HepG2 (cell line): Measurements from ENCODE around the gene LCORL. TPM values are rescaled to one million over a fixed set of nuclear protein-coding genes. Genes with fewer than 3 reads are reported as not detected.
A peak's percentile ranks its signal among the peaks of the same experiment; 100 is the strongest.

Source experiments
- CREB3 ChIP-seq: sonication (generic); formaldehyde crosslinking; IDR thresholded peaks from 2 replicates; pipeline ENCODE4 v1.5.0; 2020; ENCODE audit warnings: missing genetic modification reagents
- KDM5A ChIP-seq: fragments of 200-600 bp; sonication (generic); IDR thresholded peaks from 2 replicates; pipeline ENCODE4 v1.7.0; 2018; ENCODE audit warnings: antibody characterized with exemption, mild to moderate bottlenecking, low read length, borderline replicate concordance
- PCBP1 ChIP-seq: fragments of 200-400 bp; formaldehyde crosslinking; IDR thresholded peaks from 2 replicates; pipeline ENCODE4 v1.6.1; 2017; ENCODE audit warnings: mild to moderate bottlenecking, low read depth, low read length, borderline replicate concordance
- SCMH1 ChIP-seq: sonication (generic); formaldehyde crosslinking; IDR thresholded peaks from 2 replicates; pipeline ENCODE4 v1.9.0; 2021; ENCODE audit warnings: missing genetic modification reagents, mild to moderate bottlenecking, borderline replicate concordance
- SRSF1 ChIP-seq: fragments of 200-400 bp; formaldehyde crosslinking; optimal IDR thresholded peaks from 2 replicates; pipeline ENCODE3; 2017; ENCODE audit warnings: mild to moderate bottlenecking, low read depth, low read length, moderate library complexity
- ZC3H4 ChIP-seq: sonication (generic); formaldehyde crosslinking; IDR thresholded peaks from 2 replicates; pipeline ENCODE4 v1.4.0; 2020; ENCODE audit warnings: missing genetic modification reagents, borderline replicate concordance
- ZMYM4 ChIP-seq: sonication (generic); formaldehyde crosslinking; IDR thresholded peaks from 2 replicates; pipeline ENCODE4 v1.8.1; 2023; ENCODE audit warnings: mild to moderate bottlenecking, missing genetic modification reagents
- ZNF263 ChIP-seq: sonication (generic); formaldehyde crosslinking; IDR thresholded peaks from 2 replicates; pipeline ENCODE4 v1.4.0; 2020; ENCODE audit warnings: missing genetic modification reagents
- ZNF597 ChIP-seq: sonication (generic); formaldehyde crosslinking; IDR thresholded peaks from 2 replicates; pipeline ENCODE4 v1.5.0; 2020; ENCODE audit warnings: missing genetic modification reagents
- ZNF609 ChIP-seq: sonication (generic); formaldehyde crosslinking; IDR thresholded peaks from 2 replicates; pipeline ENCODE4 v1.4.0; 2020; ENCODE audit warnings: mild to moderate bottlenecking, missing genetic modification reagents, borderline replicate concordance
- ZNF766 ChIP-seq: sonication (generic); formaldehyde crosslinking; IDR thresholded peaks from 2 replicates; pipeline ENCODE4 v1.5.0; 2020; ENCODE audit warnings: missing genetic modification reagents, borderline replicate concordance
- ZNF780A ChIP-seq: sonication (generic); formaldehyde crosslinking; IDR thresholded peaks from 2 replicates; pipeline ENCODE4 v1.8.0; 2022; ENCODE audit warnings: mild to moderate bottlenecking, missing genetic modification reagents, moderate library complexity
- polyA plus RNA-seq, 8 experiments: library from polyadenylated mRNA; depleted of rRNA in 3 of 8; stranded (reverse) in 7 of 8; unstranded in 1 of 8; fragments of >200 nt; fragmentation: Illumina TruSeq in 4 of 8; extraction: Trizol in 4 of 8; gene quantifications; 2 replicates each; pipeline versions ENCODE4 v1.2.1 to v1.2.3, GENCODE V29; 2011 to 2016; ENCODE audit warnings: low read depth in 4 of 8, missing spikeins in 1 of 8, mixed read lengths in 1 of 8; ENCODE audit not compliant: insufficient read depth in 1 of 8
- total RNA-seq, 5 experiments: library from RNA; depleted of rRNA; stranded (reverse); fragments of >200 nt; fragmentation: Illumina TruSeq; extraction: Trizol; gene quantifications; 2 replicates each; pipeline ENCODE4 v1.2.3, GENCODE V29; 2016; ENCODE audit warnings: low read depth in 1 of 5
- TF ChIP-seq, protein P1 (sequence below): sonication (generic); formaldehyde crosslinking; IDR thresholded peaks from 2 replicates; pipeline ENCODE4 v1.5.0; 2020; ENCODE audit warnings: missing genetic modification reagents
- TF ChIP-seq, protein P2 (sequence below): sonication (generic); formaldehyde crosslinking; IDR thresholded peaks from 2 replicates; pipeline ENCODE4 v1.5.1; 2020; ENCODE audit warnings: mild to moderate bottlenecking, missing genetic modification reagents, borderline replicate concordance

Gene LCORL
- total and polyA plus RNA-seq, 2 of the 13 experiments (the other 11 are each of a cell fraction or from before 2014, with no cell fraction given), result 5.3 to 14.5 TPM

DNA sequence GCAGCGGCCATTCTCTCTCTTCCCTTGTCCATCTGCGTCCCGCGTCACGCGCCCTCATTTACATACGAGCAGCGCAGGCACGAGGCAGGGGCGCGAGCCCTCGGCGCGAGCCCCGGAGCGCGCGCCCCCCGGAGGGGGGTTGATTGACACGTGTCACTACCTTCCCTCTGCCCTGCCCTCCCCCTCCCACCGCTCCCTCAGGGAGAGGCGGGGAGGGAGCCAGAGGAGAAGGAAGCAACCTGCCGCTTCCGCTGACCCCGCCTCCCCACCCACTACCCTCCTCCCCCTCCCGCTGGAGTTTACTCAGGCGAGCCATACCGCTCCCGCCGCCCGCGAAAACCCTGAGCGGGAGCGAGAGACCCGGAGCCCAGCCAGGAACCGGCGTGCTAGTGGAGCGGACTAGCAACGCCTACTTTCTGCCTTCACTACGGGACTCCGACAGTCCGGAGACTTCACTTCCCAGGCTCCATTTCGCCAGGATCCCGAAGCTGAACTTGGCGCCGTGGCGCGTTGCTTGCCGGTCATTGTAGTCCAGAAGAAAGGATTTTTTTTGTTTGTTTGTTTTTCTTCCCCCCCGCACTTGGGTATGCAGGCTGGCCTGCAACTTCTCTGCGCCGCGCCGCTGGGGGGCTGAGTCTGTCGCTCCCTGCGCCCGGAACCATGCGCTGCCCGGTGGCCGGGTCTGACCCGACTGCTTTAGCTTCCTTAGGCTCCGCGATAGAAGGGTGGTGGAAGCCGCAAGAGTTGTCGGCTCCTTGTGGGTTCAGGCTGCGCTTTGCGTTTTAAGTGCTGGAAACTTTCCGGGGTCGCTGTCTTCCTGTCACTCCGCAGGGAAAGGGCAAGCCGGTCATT lies at the start of gene LCORL (continued):
- TF ChIP-seq ZNF609 (CRISPR knock-in tag), result peak; percentile 23; the same call in 1 of the 2 replicates
- TF ChIP-seq SCMH1 (CRISPR knock-in tag), result no peak
- TF ChIP-seq PCBP1, result peak; percentile 55; the same call in 1 of the 2 replicates
- TF ChIP-seq ZC3H4, result no peak
- TF ChIP-seq ZNF780A, result no peak
- no peak for TF ChIP-seq ZNF766
- TF ChIP-seq, protein P1, sequence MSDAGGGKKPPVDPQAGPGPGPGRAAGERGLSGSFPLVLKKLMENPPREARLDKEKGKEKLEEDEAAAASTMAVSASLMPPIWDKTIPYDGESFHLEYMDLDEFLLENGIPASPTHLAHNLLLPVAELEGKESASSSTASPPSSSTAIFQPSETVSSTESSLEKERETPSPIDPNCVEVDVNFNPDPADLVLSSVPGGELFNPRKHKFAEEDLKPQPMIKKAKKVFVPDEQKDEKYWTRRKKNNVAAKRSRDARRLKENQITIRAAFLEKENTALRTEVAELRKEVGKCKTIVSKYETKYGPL (CRISPR knock-in tag), result no peak
- no peak for TF ChIP-seq ZNF597 (CRISPR knock-in tag)
- TF ChIP-seq ZNF263 (CRISPR knock-in tag), result no peak
- peak; percentile 61; the same call in 1 of the 2 replicates for TF ChIP-seq KDM5A
- TF ChIP-seq, protein P2, sequence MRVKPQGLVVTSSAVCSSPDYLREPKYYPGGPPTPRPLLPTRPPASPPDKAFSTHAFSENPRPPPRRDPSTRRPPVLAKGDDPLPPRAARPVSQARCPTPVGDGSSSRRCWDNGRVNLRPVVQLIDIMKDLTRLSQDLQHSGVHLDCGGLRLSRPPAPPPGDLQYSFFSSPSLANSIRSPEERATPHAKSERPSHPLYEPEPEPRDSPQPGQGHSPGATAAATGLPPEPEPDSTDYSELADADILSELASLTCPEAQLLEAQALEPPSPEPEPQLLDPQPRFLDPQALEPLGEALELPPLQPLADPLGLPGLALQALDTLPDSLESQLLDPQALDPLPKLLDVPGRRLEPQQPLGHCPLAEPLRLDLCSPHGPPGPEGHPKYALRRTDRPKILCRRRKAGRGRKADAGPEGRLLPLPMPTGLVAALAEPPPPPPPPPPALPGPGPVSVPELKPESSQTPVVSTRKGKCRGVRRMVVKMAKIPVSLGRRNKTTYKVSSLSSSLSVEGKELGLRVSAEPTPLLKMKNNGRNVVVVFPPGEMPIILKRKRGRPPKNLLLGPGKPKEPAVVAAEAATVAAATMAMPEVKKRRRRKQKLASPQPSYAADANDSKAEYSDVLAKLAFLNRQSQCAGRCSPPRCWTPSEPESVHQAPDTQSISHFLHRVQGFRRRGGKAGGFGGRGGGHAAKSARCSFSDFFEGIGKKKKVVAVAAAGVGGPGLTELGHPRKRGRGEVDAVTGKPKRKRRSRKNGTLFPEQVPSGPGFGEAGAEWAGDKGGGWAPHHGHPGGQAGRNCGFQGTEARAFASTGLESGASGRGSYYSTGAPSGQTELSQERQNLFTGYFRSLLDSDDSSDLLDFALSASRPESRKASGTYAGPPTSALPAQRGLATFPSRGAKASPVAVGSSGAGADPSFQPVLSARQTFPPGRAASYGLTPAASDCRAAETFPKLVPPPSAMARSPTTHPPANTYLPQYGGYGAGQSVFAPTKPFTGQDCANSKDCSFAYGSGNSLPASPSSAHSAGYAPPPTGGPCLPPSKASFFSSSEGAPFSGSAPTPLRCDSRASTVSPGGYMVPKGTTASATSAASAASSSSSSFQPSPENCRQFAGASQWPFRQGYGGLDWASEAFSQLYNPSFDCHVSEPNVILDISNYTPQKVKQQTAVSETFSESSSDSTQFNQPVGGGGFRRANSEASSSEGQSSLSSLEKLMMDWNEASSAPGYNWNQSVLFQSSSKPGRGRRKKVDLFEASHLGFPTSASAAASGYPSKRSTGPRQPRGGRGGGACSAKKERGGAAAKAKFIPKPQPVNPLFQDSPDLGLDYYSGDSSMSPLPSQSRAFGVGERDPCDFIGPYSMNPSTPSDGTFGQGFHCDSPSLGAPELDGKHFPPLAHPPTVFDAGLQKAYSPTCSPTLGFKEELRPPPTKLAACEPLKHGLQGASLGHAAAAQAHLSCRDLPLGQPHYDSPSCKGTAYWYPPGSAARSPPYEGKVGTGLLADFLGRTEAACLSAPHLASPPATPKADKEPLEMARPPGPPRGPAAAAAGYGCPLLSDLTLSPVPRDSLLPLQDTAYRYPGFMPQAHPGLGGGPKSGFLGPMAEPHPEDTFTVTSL (CRISPR knock-in tag), result peak; percentile 75; the same call in 1 of the 2 replicates
- TF ChIP-seq ZMYM4 (CRISPR knock-in tag), result peak; percentile 68
- peak; percentile 87 for TF ChIP-seq SRSF1
- TF ChIP-seq CREB3 (CRISPR knock-in tag), result no peak
